22Rv1 (cell line): ENCODE results near the gene CCL22.

ENCODE experiments used
- ZFX ChIP-seq: fragments of 450-650 bp; IDR thresholded peaks from 2 replicates; pipeline ENCODE4 v1.6.1; 2017; ENCODE audit warnings: antibody characterized with exemption, borderline replicate concordance
- TF ChIP-seq, protein P1 (sequence below): fragments of 450-650 bp; IDR thresholded peaks from 2 replicates; pipeline ENCODE4 v1.5.1; 2017; ENCODE audit warnings: mild to moderate bottlenecking

DNA sequence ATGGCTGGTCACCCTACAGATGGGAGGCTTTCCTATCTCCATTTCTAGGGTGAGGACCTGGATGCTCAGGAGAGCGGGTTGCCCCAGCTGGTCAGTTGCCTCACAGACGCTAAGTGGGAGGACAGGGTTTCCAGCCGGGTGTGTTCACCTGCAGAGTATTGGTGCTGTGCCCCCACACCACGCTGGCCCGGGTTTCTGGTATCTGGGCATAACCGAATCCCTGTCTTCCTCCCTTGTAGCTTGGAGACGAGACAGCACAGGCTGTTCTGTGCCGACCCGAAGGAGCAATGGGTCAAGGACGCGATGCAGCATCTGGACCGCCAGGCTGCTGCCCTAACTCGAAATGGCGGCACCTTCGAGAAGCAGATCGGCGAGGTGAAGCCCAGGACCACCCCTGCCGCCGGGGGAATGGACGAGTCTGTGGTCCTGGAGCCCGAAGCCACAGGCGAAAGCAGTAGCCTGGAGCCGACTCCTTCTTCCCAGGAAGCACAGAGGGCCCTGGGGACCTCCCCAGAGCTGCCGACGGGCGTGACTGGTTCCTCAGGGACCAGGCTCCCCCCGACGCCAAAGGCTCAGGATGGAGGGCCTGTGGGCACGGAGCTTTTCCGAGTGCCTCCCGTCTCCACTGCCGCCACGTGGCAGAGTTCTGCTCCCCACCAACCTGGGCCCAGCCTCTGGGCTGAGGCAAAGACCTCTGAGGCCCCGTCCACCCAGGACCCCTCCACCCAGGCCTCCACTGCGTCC, 23.4 kb downstream of the CCL22 start:
- TF ChIP-seq, protein P1, sequence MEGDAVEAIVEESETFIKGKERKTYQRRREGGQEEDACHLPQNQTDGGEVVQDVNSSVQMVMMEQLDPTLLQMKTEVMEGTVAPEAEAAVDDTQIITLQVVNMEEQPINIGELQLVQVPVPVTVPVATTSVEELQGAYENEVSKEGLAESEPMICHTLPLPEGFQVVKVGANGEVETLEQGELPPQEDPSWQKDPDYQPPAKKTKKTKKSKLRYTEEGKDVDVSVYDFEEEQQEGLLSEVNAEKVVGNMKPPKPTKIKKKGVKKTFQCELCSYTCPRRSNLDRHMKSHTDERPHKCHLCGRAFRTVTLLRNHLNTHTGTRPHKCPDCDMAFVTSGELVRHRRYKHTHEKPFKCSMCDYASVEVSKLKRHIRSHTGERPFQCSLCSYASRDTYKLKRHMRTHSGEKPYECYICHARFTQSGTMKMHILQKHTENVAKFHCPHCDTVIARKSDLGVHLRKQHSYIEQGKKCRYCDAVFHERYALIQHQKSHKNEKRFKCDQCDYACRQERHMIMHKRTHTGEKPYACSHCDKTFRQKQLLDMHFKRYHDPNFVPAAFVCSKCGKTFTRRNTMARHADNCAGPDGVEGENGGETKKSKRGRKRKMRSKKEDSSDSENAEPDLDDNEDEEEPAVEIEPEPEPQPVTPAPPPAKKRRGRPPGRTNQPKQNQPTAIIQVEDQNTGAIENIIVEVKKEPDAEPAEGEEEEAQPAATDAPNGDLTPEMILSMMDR: no peak
- TF ChIP-seq ZFX: no peak
